ENCODE results near the gene SIN3B.

The SIN3B gene

GRCh38 chr19:16885166-16885565 lies 56.0 kb downstream of the SIN3B start:
- H3K27me3 ChIP-seq: no peaks in the 10 kb centered on the region
- peaks cover 37 to 44% (median 41%) of the 10 kb centered on the region in 11 experiments for H3K9me3 ChIP-seq (replicated peaks in 1 of 11)
- no peak overlapping the region for H3K4me2 ChIP-seq
- peaks cover 42 to 66% (median 59%) of the 10 kb centered on the region in 10 experiments for H3K4me1 ChIP-seq
- H3K4me3 ChIP-seq: no peak overlapping the region
- TF ChIP-seq Cebpa-rat (IDR thresholded peaks at IDR 0.05): no peak
- H4K20me1 ChIP-seq: no peaks in the 10 kb centered on the region
- H3K27ac ChIP-seq: 0 out of 22 replicates have a peak overlapping the region, but pooled peaks of 1 of the 11 experiments have one; percentile 11
- peaks cover 18 to 34% (median 28%) of the 10 kb centered on the region in 11 experiments for H3K36me3 ChIP-seq
- no peak overlapping the region for H3K9ac ChIP-seq

GRCh38 chr19:16886305-16886880 lies 57.2 kb downstream of the SIN3B start:
- Histone ChIP-seq H3K27me3 (no peaks in the 10 kb centered on the region), H3K4me3 (no peak overlapping the region), H3K4me2 (peak overlapping the region; percentile 23 to 100 (median 98); a peak in 17 of 22 replicates), H3K4me1 (peaks cover 49 to 78% (median 71%) of the 10 kb centered on the region in 10 experiments), H3K9ac (no peak overlapping the region; a peak in 1 of 22 replicates), H3K27ac (peak overlapping the region in 7 of 11 experiments; percentile 7 to 96 (median 33); a peak in 9 of 22 replicates), H4K20me1 (no peaks in the 10 kb centered on the region; a peak in 1 of 22 replicates), H3K9me3 (replicated peaks in 1 of 11) (peaks cover 25 to 31% (median 29%) of the 10 kb centered on the region in 11 experiments), H3K36me3 (peaks cover 5 to 25% (median 16%) of the 10 kb centered on the region in 11 experiments; a peak in 21 of 22 replicates)
- no peak for TF ChIP-seq Cebpa-rat (IDR thresholded peaks at IDR 0.05)

GRCh38 chr19:16887353-16888265 lies 58.4 kb downstream of the SIN3B start:
- no peak for TF ChIP-seq Cebpa-rat (IDR thresholded peaks at IDR 0.05)
- peaks cover 61 to 91% (median 83%) of the 10 kb centered on the region in 10 experiments for H3K4me1 ChIP-seq
- no peaks in the 10 kb centered on the region for H3K27me3 ChIP-seq
- H3K4me2 ChIP-seq: peak overlapping the region; percentile 95 to 100 (median 99)
- peak overlapping the region in 5 of 10 experiments; percentile 3 to 72 (median 67); a peak in 4 of 20 replicates for H3K4me3 ChIP-seq
- peaks cover 0 to 13% (median 3%) of the 10 kb centered on the region in 11 experiments; a peak in 9 of 22 replicates for H3K36me3 ChIP-seq
- peaks cover 13 to 19% (median 17%) of the 10 kb centered on the region in 11 experiments for H3K9me3 ChIP-seq (replicated peaks in 1 of 11)
- peak overlapping the region in 10 of 11 experiments; percentile 59 to 96 (median 90); a peak in 21 of 22 replicates for H3K27ac ChIP-seq
- peaks cover 0 to 4% (median 0%) of the 10 kb centered on the region in 11 experiments; a peak in 1 of 22 replicates for H4K20me1 ChIP-seq
- H3K9ac ChIP-seq: peak overlapping the region in 10 of 11 experiments; percentile 66 to 91 (median 84); a peak in 17 of 22 replicates

DNA sequence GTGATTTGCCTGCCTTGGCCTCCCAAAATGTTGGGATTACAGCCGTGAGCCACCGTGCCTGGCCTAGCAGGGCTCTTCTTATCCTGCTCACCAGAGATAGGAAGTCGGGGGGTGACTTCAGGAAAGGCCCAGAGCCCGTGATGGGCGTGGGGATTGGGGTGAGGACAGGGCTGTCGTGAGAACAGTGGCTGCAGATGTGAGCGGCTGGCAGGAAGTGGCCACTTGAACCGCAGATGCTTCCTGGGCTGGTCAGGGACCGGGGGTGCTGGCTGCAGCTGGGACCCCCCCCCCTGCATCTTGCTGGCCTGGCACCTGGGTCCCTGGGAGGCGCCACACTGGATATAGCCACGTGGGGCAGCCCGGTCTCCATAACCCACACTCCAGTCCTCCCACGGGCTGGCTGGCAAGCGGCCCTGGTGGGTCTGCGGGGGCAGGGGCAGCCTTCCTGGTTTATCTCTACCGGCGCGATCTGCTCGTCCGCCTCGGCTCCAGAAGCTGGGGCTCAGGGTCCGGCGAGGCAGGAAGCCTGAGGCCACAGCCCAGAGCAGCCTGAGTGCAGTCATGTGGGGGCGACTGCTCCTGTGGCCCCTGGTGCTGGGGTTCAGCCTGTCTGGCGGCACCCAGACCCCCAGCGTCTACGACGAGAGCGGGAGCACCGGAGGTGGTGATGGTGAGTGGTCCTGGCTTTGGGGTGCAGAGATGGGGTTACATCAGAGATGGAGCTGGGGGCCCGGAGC lies 59.6 kb downstream of the SIN3B start, which contains the start of gene F2RL3:
Gene F2RL3, plus strand, starts transcription at position 371 of the 737 bp plus-strand sequence. Its CDS starts 191 bp downstream, at position 562.
- peaks cover under 1 to 7% (median 5%) of the 10 kb centered on the region in 11 experiments; a peak in 19 of 22 replicates for H3K9me3 ChIP-seq (replicated peaks in 1 of 11)
- peaks cover 73 to 96% (median 88%) of the 10 kb centered on the region in 10 experiments for H3K4me1 ChIP-seq
- no peaks in the 10 kb centered on the region for H3K27me3 ChIP-seq
- TF ChIP-seq Cebpa-rat (IDR thresholded peaks at IDR 0.05): no peak
- H3K27ac ChIP-seq: peak within 1 kb of the TSS in 10 of 11 experiments; percentile 59 to 96 (median 90); a peak in 21 of 22 replicates
- H3K4me3 ChIP-seq: peak within 1 kb of the TSS; percentile 36 to 72 (median 66)
- H3K36me3 ChIP-seq: peaks cover 0 to 9% (median 0%) of the 10 kb centered on the region in 11 experiments; a peak in 2 of 22 replicates
- H3K9ac ChIP-seq: peak within 1 kb of the TSS; percentile 56 to 91 (median 83); a peak in 21 of 22 replicates
- peak within 1 kb of the TSS; percentile 95 to 100 (median 99) for H3K4me2 ChIP-seq
- H4K20me1 ChIP-seq: peaks cover 0 to 4% (median 0%) of the 10 kb centered on the region in 11 experiments; a peak in 1 of 22 replicates

- peak overlapping the region; percentile 56 to 91 (median 83); a peak in 21 of 22 replicates for H3K9ac ChIP-seq
- H3K4me3 ChIP-seq: peak overlapping the region; percentile 36 to 72 (median 66)
Measured at GRCh38 chr19:16889366-16889882, 60.2 kb downstream of the SIN3B start.

DNA sequence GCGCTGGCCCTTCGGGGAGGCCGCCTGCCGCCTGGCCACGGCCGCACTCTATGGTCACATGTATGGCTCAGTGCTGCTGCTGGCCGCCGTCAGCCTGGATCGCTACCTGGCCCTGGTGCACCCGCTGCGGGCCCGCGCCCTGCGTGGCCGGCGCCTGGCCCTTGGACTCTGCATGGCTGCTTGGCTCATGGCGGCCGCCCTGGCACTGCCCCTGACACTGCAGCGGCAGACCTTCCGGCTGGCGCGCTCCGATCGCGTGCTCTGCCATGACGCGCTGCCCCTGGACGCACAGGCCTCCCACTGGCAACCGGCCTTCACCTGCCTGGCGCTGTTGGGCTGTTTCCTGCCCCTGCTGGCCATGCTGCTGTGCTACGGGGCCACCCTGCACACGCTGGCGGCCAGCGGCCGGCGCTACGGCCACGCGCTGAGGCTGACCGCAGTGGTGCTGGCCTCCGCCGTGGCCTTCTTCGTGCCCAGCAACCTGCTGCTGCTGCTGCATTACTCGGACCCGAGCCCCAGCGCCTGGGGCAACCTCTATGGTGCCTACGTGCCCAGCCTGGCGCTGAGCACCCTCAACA lies 60.8 kb downstream of the SIN3B start:
- Histone ChIP-seq H4K20me1 (peaks cover 0 to 4% (median 0%) of the 10 kb centered on the region in 11 experiments; a peak in 1 of 22 replicates), H3K4me1 (peaks cover 83 to 99% (median 97%) of the 10 kb centered on the region in 10 experiments), H3K4me2 (peak overlapping the region; percentile 95 to 100 (median 99)), H3K27ac (peak overlapping the region in 10 of 11 experiments; percentile 59 to 96 (median 90); a peak in 19 of 22 replicates), H3K9me3 (replicated peaks in 1 of 11) (no peaks in the 10 kb centered on the region), H3K9ac (peak overlapping the region; percentile 56 to 91 (median 83); a peak in 19 of 22 replicates), H3K36me3 (peaks cover 0 to 9% (median 0%) of the 10 kb centered on the region in 11 experiments; a peak in 2 of 22 replicates), H3K27me3 (no peaks in the 10 kb centered on the region), H3K4me3 (peak overlapping the region; percentile 36 to 72 (median 66); a peak in 17 of 20 replicates)
- TF ChIP-seq Cebpa-rat (IDR thresholded peaks at IDR 0.05): no peak

More at GRCh38 chr19:16889366-16889882, 60.2 kb downstream of the SIN3B start:
- H3K27ac ChIP-seq: peak overlapping the region in 10 of 11 experiments; percentile 59 to 96 (median 90); a peak in 21 of 22 replicates
- H3K36me3 ChIP-seq: peaks cover 0 to 9% (median 0%) of the 10 kb centered on the region in 11 experiments; a peak in 2 of 22 replicates
- H4K20me1 ChIP-seq: peaks cover 0 to 4% (median 0%) of the 10 kb centered on the region in 11 experiments; a peak in 1 of 22 replicates
- peaks cover 79 to 97% (median 93%) of the 10 kb centered on the region in 10 experiments for H3K4me1 ChIP-seq
- peaks cover 0 to under 1% (median 0%) of the 10 kb centered on the region in 11 experiments; a peak in 3 of 22 replicates for H3K9me3 ChIP-seq (replicated peaks in 1 of 11)
- TF ChIP-seq Cebpa-rat (IDR thresholded peaks at IDR 0.05): no peak
- H3K27me3 ChIP-seq: no peaks in the 10 kb centered on the region
- peak overlapping the region; percentile 95 to 100 (median 99) for H3K4me2 ChIP-seq

All from BLaER1 treated with 17β-estradiol and CSF1 and Interleukin-3, amounts not matched to agents 10 nM and 100 nM (cell line).